ENCODE data around the gene CCNE1.
"Not testable (repeated sequence)": the region's sequence is repeated elsewhere in the genome, so short reads cannot be mapped to it uniquely, and the experiment has no call there.

CCNE1 gene

DNA sequence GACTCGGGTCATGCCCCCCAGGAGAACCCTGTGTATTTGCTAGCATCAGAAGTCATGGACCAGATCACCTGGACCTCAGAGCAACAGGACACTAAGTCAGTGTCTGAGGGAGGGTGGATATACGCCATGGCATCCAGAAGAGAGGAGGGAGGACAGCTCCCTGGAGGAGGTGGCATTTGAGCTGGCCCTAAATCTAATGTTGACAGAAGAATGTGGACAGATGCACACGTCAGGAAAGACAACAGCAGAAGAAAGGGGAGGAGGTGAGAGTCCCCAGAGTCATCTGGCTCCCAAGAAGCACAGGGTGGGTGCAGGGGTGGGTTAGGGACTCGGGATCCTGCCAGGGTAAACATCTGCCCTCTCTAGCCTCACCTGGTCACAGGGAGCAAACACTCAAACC is 24.5 kb upstream of the CCNE1 start:
- no peak for DNase-seq (ENCODE audit: low read depth)

DNA sequence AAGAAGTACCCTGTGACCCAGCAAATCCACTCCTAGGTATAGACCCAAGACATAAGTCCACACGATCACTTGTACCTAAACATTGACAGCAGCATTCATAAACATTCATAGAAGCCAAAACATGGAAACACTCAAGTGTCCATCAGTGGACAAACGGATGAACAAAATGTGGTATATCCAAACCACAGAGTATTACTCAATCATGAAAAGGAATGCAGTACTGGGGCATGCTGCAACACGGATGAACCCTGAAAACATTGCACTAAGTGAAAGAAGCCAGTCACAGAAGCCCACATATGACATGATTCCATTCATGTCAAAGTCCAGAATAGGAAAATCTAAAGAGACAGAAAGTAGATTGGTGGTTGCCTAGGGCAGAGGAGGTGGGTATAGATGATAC is 22.8 kb upstream of the CCNE1 start:
- DNase-seq (ENCODE audit: low read depth), result no peak

DNA sequence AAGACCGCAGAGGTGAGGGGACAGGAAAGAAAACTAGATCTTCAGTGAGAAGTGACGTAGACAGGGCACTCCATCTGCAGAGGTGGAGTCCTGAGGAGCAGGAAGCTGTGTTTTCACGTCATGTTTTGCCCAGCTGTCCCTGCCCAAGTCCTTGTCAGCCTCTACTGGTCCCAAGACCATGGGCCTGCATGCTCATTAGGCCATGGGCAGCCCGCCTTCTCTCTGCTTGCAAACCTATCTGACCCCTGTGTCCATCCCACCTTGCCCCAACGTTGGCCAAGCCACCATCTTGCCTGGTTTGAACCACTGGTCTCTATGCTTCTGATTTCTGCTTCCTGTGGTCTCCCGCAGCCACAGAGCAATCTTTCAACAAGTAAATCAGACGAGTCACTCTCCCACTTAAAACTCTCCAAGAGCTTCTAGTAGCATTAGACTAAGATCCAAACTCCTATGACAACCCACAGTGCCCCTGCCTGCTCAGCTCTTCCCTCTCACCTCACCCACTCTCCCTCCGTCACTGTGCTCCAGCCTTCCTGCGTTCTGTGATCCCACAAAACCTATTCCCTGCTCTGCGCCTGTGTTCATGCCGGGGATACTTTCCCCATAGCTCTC is 18.6 kb upstream of the CCNE1 start:
- DNase-seq (ENCODE audit: low read depth), result no peak

DNA sequence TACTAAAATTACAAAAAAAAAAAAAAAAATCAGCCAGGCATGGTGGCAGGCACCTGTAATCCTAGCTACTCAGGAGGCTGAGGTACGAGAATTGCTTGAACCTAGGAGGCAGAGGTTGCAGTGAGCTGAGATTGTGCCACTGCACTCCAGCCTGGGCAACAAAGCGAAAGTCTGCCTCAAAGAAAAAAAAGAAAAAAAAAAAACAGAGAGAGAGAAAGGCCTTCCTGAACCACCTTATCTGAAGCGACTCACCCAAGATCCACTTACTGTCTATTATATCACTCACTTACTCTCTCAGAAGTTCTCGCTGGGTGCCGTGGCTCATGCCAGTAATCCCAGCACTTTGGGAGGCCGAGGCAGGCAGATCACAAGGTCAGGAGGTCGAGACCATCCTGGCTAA is 17.3 kb upstream of the CCNE1 start:
- not testable (repeated sequence) for DNase-seq (ENCODE audit: low read depth)

DNA sequence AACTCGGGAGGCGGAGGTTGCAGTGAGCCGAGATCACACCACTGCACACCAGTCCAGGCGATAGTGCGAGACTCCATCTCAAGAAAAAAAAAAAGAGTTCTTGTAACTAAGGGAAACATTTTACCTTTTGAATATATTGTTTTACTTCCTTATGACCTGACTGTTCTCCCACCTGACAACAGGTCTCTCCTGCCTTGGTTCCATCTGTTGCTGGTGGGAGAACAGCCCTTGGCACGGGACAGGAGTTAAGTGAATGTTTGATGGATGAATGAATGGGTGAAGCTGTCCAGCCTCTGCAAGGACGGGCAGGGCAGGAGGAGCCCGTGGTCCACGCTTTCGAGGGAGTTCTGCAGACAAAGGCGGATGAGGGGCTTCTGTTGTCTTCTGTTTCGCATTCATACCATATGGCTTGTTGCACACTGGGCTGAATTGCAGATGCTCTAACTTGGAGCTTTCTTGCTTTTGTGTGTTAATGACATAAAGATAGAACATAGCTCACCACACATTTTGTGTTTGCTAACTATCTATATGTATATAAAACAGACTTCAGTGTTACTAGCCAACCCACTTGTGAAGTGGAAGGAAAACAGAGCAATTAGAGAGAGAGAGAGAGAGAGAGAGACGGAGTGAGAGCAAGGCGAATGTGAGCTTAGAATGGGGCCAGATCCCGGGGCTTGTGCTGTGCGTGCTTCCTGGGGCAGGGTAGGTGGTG is 16.2 kb upstream of the CCNE1 start:
- DNase-seq (ENCODE audit: low read depth), result no peak

DNA sequence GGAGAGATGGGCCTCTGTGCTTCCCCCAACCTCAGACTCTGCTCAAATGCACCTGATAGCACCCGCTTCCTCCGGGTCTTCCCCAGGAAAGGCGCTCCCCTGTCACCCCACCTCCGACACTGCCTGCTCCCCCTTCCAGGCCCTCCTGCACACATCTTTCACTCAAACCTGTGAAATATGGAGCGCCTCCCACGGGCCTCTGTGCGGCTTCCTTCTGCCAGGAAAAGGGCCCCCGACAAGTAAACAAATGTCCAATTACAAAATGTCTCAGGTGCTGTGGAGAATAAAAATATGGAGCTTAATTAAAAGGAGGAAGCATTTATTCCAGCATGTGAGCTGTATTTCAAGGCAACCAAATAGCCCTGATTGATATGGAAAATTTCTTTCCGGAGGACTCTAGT is 15.6 kb upstream of the CCNE1 start:
- DNase-seq (ENCODE audit: low read depth), result no peak

DNA sequence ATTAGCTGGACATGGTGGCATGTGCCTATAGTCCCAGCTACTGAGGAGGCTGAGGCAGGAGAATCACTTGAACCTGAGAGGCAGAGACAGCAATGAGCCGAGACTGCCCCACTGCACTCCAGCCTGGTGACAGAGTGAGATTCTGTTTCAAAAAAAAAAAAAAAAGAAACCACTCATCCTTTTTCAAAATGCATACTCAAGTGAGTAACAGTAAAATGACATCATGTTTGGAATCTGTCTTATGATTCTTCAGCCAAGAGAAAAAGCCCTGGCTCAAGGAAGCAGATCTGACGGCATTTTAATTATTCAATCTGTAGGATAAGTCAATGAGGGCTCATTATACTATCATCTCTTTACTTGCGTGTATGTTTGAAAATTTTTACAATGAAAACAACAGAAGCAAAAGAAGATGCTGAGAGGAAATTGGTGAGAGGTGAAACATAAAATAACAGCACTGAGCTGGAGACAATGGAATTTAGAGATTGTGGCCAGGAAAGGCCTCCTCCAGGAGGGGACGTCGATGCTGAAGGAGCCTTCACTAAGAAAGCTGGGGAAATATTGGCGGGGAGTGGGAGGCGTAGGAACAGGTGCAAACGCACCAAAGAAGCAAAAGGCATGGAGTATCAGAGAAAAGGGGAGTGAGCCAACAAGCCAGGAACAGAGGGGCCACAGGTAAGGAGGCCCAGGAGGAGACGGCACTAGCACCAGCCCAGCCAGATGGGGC is 12.9 kb upstream of the CCNE1 start:
- DNase-seq (ENCODE audit: low read depth), result no peak

DNA sequence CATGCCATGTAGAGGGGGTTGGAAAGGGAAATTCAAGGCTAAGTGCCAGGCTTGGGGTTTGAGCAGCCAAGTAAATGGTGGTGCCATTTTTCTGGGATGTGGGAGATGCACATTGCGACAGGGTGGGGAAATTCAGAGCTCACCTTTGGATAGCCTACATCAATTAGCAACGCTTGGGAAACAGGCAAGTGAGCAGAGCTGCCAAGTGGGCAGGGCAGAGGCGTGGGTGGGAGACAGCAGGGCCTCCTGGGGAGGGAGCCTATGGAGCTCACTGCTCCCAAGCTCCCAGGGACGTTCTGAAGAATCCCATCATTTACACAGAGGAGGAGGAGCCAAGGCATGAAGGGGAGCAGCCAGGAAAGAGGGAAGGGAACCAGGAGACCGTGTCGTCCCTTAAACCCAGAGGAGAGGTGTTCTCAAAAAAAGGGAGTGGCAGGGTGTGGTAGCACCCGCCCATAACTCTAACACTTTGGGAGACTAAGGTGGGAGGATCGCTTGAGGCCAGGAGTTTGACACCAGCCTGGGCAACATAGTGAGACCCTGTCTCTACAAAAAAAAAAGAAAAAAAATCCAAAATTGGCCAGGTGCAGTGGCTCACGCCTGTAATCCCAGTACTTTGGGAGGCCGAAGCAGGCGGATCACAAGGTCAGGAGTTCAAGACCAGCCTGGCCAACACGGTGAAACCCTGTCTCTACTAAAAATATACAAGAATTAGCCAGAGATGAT is 11.5 kb upstream of the CCNE1 start:
- DNase-seq (ENCODE audit: low read depth), result no peak

DNA sequence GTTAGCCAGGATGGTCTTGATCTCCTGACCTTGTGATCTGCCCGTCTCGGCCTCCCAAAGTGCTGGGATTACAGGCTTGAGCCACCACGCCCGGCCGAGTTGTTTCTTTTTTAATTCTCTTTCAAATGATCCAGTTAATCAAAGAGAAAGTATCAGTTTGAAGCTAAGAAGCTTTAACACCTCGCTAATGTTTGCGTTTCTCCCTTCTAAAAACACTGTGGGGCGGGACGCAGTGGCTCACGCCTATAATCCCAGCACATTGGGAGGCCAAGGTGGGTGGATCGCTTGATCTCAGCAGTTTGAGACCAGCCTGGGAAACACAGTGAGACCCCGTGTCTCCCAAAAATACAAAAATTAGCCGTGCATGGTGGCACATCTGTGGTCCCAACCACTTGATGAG is 7.8 kb upstream of the CCNE1 start:
- not testable (repeated sequence) for DNase-seq (ENCODE audit: low read depth)

DNA sequence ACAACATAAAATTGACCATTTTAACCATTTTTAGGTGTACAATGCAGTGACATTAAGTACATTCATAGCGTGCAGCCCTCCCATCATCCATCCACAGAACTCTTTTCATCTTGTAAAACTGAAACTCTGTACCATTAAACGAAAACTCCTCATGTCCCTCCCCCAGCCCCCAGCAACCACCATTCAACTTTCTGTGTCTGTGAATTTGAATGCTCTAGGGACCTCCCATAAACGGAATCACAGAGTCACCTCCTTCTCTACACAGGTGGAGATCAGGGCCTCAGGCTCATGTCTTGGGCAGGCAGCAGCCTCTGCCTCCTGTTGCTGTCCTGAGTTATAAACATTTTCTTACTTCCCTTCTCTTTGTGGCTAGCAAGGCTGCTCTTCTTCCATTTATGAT is 7.3 kb upstream of the CCNE1 start:
- no peak for DNase-seq (ENCODE audit: low read depth)

DNA sequence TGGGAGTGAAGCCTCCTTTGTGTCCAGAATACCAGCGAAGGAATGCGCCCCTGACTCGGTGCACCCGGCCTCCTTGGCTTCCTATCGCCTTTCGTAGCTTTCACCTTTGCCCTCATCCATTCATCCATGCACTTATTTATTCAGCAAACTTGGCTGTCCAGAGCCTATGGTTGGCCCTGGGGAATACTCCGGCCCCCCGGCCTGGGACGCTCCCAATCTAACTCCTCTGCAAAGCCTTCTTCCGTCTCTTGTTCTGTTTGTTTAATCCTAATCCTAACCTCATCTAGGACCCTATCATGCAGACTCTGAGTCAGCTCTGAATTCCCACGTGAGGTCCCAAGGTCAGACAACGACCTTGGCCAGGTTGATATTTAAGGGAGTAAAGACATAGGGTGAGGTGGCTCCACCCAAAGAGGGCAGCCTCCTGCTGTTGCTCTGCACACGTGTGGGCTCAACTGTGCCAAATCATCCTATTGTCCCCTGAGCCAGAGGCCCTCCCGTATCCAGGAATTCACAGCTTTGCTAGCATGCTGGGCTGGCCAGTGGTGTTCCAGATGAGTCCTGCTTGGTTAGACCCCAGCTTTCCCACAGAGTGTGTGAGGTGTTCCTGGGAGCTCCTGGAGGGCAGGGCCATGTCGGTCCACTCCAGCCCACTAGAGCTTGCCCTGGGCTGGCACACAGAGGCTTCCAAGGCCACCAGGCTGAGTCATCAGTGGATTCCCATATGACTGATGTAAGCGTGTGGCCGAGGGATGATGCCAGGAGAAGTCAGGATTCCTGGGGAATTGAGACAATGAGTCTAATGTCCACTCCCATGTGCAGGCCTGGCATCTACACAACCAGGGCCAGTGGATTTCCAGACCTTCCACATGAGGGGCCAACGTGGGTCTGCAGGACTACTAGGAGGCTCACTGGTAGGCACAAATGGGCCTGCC is 6.5 kb upstream of the CCNE1 start:
- DNase-seq (ENCODE audit: low read depth), result no peak

DNA sequence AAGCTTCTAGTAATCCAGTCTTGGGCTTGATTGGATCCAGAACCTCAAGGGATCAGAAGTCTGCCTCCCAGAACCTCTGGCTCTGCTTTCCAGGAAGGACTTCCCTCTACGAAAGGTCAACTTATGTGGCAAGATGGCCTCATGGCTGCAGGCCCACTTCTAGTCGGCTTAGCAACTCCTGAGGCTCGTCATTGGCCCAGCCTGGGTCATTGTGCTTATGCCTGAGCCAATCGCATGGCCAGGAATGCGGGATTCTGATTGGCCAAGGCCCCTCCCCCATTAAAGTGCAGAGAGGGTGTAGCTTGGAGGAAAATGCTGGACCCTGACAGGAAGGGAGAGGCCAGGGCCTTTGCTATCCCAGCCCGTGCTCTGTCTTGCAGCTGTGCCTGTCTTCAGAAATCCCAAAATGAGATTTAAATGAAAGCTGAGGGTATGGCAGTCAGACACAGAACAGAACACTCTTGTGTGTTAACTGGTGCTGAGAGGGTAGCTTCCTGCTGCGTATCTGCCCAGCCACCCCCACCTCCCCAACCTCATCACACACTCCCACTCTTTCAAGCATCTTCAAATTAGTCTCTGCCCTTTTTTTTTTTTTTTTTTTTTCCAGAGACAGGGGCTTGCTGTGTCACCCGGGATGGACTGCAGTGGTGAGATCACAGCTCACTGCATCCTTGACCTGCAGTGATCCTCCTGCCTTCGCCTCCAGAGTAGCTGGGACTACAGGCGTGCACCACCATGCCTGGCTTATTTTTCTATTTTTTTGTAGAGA is 5.5 kb upstream of the CCNE1 start:
- no peak for DNase-seq (ENCODE audit: low read depth)

DNA sequence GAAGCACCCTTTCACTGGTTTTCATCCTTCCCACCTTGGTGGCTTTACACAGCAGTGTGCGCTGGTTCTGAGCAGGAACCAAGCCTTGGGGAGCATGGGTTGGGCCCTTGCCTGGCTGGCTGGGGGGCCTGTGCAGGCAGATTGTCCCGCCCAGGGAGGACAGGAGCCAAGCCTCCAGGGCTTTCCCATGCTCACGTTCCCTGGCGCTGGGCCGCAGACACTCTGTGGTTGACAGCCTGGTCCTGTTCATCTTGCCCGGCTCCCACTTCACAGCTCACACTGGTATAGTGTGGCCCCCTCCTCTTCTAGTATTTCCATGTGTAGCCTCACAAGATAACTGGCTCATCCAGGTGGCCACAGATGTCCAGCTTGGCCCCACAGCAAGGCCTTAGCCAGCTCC is 4.6 kb upstream of the CCNE1 start:
- no peak for DNase-seq (ENCODE audit: low read depth)

DNA sequence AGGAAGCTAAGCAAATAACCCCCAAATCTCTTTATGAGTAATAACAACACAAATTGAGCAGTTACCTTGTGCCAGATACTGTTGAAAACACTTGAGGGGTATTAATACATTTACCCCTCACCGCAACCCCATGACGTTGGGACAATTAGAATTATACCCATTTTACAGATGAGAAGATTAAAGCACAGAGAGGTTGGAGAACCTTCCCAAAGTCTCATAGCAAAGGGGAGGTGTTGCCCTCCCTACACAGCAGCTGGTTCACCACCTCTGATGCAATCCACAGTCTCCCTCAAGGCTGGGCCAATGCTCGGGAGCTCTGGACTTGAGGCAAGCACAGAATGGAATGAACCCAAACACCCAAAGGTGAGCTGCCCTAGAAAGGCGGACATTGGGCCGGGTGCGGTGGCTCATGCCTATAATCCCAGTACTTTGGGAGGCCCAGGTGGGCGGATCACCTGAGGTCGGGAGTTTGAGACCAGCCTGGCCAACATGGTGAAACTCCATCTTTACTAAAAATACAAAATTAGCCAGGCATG is 3.9 kb upstream of the CCNE1 start:
- DNase-seq (ENCODE audit: low read depth), result no peak

DNA sequence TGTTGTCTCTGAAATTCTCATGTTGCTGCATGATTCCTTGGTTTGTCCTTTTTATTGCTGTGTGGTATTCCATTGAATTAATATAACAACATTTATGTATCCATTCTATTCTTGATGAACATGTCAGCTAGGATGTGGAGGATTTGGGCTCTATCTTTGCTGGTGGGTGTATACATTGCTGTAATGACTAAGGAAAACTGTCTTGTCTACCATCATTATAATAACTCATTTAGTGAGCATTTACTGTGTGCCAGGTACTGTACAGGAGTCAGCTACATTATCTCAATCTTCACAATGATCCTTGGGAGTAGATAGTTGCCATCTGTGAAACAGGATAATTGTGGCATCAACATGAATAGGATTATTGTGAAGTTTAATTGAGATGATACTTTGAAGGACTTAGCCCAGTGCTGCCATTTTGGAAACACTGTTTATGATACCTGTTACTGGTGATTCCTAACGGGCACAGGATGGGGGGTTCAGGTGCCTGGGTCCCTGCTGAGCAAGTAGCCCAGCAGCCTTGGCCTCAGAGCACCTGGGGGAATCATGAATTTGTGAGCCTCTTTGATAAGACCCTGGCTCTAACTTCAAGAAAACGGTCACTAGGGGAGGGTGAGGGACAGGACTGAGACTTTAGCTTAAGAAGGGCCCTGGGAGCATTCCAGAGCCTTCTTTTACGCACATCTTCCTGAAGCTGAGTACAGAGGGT is 1.8 kb upstream of the CCNE1 start:
- no peak for DNase-seq (ENCODE audit: low read depth)

DNA sequence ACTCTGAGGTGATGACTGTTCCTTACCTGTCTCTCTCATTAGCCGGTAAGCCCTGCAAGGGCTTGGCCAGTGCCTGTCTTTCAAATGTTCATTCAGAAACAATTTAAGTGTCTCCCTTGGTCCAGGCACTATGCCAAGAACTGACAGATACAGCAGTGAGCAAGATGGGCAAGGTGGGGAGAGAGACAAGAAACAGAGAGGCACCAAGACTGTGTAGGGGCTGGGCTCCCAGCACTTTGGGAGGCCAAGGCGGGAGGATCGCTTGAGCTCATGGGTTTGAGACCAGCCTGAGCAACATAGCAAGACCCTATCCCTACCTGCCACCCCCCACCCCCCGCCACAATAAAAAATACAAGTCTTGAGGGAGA is 1.3 kb upstream of the CCNE1 start:
- DNase-seq (ENCODE audit: low read depth), result no peak

DNA sequence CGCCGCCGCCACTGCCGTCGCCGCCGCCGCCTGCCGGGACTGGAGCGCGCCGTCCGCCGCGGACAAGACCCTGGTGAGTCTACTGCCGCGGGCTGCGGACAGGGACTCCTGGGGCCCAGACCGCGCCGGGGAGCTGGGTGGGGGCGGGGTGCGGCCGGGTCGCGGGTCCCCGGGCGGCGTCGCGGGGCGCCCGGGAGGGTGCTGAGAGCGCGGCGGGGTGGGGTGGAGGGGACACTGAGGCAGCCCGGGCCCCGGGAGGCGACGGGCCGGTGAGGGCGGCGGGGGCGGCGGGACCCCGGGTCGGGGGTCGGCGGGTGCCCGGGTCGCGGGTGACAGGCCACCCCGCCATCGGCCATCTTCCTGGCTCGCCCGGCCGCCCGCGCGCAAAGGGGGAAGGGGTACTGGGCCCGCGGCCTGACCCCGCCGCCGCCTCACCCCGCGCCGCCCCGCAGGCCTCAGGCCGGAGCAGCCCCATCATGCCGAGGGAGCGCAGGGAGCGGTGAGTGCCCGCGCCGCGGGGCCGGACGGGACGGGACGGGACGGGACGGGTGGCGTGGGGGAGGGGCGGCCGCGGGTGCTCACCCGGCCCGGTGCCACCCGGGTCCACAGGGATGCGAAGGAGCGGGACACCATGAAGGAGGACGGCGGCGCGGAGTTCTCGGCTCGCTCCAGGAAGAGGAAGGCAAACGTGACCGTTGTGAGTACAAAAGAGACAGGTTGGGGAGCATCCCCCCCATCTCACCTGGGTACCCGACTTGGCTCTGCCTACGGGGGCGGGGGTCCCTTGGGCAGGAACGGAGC is 489 bp downstream of the CCNE1 start:
- DNase-seq (ENCODE audit: low read depth), result no peak

DNA sequence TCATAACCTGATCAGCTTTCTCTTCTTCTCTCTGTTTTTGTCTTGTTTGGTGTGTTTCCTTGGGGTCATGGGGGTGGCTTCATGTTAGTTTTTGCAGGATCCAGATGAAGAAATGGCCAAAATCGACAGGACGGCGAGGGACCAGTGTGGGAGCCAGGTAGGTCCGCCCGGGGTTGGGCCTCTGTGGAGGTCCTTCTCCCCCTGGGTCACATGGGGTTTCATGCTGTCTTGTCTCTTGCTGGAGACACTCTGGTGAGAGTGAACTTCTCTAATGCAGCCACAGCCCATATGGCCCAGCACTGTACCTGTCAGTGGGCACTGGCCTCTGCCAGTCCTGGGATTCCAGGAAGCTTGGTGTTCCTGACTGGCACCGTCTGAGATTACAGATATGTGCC is 1.1 kb downstream of the CCNE1 start:
- no peak for DNase-seq (ENCODE audit: low read depth)

DNA sequence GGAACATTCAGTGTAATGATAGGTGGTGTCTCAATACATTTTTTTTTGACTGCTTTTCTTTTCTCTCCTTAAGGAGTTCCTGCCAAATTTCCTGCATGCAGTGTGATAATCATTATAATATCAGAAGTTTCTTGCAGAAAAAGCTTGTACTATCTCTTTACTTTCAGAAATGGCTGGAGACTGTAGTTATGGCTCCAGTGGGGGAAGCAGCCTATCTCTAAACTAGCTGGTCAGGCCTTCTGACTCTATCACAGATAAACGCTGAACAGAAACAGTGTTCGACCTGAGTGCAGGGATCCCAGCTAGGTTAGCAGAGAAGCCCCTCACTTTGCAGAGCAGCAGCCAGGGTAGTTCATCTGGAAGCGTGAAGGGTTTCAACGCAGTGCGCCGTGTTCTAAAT is 1.9 kb downstream of the CCNE1 start:
- no peak for DNase-seq (ENCODE audit: low read depth)

Measured in non-pigmented ciliary epithelial cell (primary cell).